ENCODE results near the gene GPER1.
"Not testable (repeated sequence)": the region's sequence is repeated elsewhere in the genome, so short reads cannot be mapped to it uniquely, and the experiment has no call there.

The GPER1 gene

DNA sequence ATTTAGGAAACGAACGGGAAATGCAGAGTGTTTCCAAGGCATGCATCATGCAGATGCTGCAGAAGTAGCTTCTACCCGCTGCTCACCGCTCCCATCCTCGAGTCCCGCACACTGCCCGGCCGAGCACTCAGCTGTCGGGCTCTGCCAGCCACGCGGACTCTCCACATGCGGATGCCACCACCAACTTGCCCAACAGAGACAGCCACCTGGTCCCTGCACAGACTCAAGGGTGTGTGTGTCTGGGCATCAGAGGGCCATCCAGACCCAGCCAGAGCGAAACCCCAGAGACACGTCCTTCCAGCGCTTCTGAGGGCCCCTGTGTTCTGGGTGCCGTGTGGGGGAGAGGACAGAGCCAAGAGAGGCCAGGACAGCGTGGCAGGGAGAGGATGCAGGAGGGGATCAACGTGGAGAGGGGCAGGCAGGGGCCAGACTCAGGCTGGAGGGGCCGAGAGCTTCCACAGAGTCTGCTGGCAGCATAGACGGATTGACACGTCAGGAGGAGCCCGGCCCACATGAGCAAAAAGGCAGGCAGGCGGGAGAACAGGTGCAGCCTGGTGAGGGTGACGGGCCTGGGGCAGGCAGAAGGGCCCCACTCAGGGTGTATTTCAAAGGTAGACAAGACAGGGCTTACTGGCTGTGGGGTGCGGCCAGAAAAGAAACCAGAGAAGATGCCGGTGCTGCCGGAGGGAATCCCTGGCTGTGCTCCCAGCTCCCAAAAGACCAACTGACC lies 18.3 kb downstream of the GPER1 start:
- FAIRE-seq: no peak

GRCh38 chr7:1106793-1107421 lies 19.0 kb downstream of the GPER1 start:
- no peak for FAIRE-seq

DNA sequence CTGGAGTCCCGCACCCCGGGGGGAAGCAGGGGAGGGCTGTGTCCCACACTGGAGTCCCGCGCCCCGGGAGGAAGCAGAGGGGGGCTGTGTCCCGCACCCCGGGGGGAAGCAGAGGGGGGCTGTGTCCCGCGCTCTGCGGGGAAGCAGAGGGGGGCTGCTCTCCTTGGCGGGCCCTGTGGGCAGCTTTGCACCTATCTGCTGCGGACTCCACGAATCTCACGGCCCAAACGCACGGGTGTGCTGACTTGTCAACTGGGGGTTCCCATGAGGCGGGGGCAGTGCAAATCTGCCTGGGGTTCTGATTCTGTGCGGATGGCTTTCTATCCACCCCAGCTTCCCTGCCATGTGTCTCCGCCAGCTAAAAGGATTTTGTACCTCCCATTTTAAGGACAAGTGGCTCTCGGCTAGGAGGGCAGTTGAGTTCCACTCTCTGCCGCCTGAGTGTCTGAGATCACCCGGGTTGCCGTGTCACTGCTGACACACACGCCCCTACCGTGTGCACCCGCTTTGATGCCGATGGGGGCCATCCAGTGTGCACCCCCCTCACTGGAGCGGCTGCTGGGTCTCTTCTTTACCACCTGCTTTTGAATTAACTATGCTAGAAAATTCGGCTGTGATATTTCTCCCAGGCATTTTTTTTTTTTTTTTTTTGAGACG lies 20.5 kb downstream of the GPER1 start:
- FAIRE-seq: no peak

- FAIRE-seq: no peak
These were observed 21.8 kb downstream of the GPER1 start for GRCh38 chr7:1109581-1110310.

- FAIRE-seq: no peak
These were observed 22.4 kb downstream of the GPER1 start for GRCh38 chr7:1110358-1110757.

DNA sequence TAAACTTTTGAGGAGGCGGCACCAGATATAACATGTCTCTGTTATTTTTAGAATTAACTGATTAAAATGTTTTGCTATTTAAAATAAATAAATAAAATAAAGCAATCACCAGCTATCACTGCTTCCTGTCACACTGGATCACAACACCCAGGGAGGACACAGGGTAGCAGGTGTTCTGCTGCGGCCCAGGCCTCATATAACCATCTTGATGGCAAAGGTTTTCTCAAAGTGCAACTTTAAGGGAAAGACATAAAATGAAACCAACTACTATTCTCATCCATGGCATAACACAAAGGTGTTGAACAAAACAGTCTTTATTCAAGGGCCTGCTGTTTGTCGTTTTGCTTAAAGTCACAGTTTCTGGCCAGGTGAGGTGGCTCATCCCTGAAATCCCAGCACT lies 23.2 kb downstream of the GPER1 start:
- FAIRE-seq: no peak

GRCh38 chr7:1112109-1112508 lies 24.2 kb downstream of the GPER1 start:
- no peak for FAIRE-seq

DNA sequence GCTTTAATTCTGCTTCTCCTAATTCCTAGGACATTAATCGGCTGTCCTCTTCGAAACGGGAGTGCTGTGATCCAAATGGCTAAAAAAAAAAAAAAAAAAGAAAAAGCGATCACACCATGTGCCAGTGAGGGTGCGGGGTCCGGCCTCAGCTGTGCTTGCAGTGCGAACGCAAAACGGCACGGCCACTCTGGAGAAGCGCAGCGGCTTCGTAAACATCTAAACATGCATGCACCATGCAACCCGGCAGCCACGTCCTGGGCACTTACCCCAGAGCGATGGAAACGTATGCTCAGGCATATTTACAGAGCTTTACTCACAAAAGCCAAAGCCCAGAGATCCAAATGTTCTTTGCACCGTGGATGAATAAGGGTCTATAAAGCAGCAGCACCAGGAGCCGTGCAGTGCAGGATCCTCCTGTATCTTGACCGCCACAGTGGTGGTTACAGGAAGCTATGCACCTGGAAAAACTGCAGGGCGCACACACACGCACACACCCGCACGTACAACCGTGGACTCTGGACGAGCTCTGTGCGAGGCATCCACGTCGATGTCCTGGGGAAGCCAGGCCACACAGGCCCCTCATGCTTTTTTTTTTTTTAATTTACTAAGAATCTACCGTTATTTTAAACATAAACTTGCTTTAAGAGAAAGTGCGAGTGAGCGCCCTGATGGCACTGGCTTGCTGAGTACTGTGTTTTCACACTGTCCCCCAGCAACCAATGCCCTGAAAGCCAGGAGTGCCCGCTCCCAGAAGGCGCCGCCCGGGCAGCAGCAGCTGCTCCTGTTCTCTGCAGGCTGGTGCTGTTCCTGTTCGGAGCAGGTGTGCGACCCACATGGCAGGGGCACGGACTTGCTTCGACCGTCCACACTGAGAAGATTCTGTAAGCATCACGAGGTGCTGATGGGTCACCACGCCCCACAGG lies 25.0 kb downstream of the GPER1 start:
- FAIRE-seq: no peak

DNA sequence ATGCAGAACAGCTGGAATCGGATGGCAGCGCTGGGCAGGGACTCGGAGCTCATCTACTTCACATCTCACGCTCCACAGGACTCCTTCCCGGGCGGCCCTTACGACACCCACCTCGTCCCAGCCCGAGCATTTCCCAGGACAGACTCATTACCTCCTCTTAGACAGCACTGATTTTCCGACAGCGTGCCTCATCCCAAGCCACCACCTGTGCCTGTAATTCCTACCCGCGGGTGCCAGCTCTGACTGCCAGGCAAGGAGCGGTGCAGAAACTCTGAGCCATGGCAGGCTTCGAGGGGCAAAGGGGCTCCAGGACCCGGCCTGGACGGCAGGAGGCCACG lies 25.6 kb downstream of the GPER1 start:
- FAIRE-seq: no peak

- no peak for FAIRE-seq
These were observed 26.2 kb downstream of the GPER1 start for GRCh38 chr7:1114088-1114487.

GRCh38 chr7:1114505-1114904 lies 26.6 kb downstream of the GPER1 start:
- FAIRE-seq: no peak

- not testable (repeated sequence) for FAIRE-seq
These were observed 27.5 kb downstream of the GPER1 start for GRCh38 chr7:1115171-1116045.

GRCh38 chr7:1116383-1117008 lies 28.6 kb downstream of the GPER1 start:
- FAIRE-seq: not testable (repeated sequence)

GRCh38 chr7:1117321-1117928 lies 29.5 kb downstream of the GPER1 start:
- FAIRE-seq: no peak

GRCh38 chr7:1119201-1119600 lies 31.3 kb downstream of the GPER1 start:
- no peak for FAIRE-seq

DNA sequence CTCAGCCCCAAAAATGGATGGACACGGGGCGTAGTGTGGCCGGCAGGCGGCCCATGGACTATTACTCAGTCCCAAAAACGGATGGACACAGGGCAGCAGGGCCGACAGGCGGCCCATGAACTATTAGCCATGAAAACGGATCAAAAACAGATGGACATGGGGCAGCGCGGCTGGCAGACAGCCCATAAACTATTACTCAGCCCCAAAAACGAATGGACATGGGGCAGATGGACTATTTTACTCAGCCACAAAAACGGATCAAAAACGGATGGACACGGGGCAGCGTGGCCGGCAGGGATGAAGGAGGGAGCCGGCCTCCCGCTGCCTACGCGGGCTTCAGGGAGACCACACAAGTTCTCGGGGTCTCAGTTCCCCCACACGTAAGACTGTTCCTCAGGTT lies 32.9 kb downstream of the GPER1 start:
- no peak for FAIRE-seq

DNA sequence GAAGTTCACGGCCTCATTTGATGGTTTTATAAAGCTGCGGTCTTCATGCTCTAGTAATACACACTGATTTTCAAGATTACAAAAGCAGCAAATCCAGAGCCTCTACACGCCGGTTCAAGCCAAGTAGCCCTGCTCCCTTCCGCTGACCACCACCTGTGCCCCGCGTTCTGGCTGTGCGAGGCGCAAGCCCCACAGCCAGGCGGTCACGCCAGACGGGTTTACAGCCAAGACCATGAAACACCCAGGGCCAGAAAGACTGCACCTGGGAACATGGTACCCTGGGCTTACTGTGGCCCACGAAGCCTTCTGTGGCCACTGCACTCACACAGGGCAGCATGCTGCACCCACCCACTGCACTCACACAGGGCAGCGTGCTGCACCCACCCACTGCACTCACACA lies 33.6 kb downstream of the GPER1 start:
- no peak for FAIRE-seq

DNA sequence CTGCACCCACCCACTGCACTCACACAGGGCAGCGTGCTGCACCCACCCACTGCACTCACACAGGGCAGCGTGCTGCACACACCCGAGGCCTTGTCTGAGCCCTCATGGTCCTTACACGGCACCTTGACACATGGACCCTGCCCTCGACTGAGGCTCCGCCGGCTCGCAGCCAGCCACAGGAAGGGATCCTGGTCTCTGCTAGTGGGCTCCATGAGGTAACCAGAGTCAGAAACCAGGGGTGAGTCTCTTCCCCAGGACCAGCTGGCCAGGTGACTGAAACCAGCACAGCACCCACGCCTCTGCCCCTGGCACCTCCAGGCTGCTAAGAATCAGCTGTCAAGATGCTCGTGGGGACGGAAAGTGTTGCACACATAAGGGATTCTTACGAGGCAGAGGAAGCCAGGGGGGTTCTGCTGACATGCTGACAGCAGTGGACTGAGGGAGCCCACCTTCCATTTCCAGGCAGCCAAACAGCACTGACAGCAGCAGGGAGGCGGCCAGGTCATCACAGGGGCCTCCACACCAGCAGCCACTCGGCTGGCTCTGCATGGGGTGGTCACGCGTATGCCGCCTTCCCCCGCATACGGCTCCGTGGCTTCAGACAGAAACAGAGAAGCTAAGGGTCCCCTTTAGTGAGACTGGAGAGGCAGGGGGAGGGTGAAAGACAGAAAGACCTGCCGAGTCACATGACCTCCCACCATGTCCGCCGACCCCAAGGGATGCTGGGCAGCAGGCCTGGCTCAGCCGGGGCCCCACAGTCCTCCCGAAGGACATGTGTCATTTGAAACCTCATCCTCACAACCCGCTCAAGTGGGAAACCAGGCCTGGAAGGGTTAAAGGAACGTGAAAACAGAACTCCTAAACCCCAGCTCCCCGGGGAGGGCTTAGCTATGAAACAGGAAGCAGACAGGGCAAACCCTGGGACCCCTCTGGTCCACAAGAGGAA lies 34.2 kb downstream of the GPER1 start:
- no peak for FAIRE-seq

- FAIRE-seq: no peak
These were observed 35.1 kb downstream of the GPER1 start for GRCh38 chr7:1122832-1123501.

All from islet of Langerhans (tissue), 1 donor.